Activated T-cell treated with anti-CD3 and anti-CD28 coated beads, Interleukin-2, amount 50 U/mL, for 48 hours (primary cell): Measurements from ENCODE around the gene MLX.
"Not testable (repeated sequence)": the region's sequence is repeated elsewhere in the genome, so short reads cannot be mapped to it uniquely, and the experiment has no call there.

Source experiments
- DNase-seq, 2 experiments: peaks; one replicate each; pipeline ENCODE4 v3.0.0-alpha.2; 2020

Gene MLX

GRCh38 chr17:42555961-42556617 lies 10.8 kb upstream of the MLX start:
- not testable (repeated sequence) for DNase-seq

GRCh38 chr17:42559075-42559474 lies 7.8 kb upstream of the MLX start:
- DNase-seq, result no peak

GRCh38 chr17:42560246-42560645 lies 6.7 kb upstream of the MLX start:
- DNase-seq, result no peak

- peak; percentile 96 for DNase-seq
These were observed 5.0 kb upstream of the MLX start, which contains the start of gene COASY for GRCh38 chr17:42561897-42562387. Gene COASY, plus strand, starts transcription at chr17:42562148. Its CDS starts 475 bp downstream, at chr17:42562623.

DNA sequence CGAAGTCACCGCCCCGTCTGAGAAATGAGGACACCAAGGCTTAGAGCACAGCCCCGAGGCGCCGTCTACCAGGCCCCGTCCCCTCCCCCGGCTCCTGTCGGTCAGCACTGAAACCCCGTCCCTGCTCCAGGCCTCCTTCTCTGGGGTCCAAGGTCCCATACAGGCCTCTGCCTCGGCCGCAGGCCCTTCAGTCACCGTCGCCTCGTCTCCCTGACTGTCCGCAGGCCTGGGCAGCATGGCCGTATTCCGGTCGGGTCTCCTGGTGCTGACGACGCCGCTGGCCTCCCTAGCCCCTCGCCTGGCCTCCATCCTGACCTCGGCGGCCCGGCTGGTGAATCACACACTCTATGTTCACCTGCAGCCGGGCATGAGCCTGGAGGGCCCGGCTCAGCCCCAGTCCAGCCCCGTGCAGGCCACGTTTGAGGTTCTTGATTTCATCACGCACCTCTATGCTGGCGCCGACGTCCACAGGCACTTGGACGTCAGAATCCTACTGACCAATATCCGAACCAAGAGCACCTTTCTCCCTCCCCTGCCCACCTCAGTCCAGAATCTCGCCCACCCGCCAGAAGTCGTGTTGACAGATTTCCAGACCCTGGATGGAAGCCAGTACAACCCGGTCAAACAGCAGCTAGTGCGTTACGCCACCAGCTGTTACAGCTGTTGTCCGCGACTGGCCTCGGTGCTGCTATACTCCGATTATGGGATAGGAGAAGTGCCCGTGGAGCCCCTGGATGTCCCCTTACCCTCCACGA lies 4.3 kb upstream of the MLX start:
- DNase-seq, result peak in 1 of 2 experiments; percentile 46

- no peak for DNase-seq
These were observed 3.8 kb upstream of the MLX start for GRCh38 chr17:42563143-42563509.

DNA sequence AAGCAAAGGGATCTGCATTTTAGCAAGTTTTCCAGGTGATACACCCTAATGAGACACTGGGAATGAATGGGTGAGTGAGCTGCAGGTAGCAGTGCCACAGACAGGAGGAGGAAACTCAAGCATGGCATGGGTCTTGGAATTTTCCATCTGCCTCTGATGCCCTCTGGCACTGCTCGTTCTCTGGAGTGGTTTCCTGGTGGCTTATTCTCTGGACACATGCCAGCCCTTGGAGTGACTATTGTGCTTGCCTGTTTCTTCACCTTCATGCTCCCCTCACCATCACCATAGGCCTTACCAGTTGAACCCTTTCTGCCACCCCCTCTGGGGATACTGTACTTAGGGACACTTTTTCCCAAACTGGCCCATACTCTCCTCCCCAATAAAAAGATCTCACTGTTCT lies 3.4 kb upstream of the MLX start:
- DNase-seq, result no peak

GRCh38 chr17:42563950-42564349 lies 3.0 kb upstream of the MLX start:
- no peak for DNase-seq

DNA sequence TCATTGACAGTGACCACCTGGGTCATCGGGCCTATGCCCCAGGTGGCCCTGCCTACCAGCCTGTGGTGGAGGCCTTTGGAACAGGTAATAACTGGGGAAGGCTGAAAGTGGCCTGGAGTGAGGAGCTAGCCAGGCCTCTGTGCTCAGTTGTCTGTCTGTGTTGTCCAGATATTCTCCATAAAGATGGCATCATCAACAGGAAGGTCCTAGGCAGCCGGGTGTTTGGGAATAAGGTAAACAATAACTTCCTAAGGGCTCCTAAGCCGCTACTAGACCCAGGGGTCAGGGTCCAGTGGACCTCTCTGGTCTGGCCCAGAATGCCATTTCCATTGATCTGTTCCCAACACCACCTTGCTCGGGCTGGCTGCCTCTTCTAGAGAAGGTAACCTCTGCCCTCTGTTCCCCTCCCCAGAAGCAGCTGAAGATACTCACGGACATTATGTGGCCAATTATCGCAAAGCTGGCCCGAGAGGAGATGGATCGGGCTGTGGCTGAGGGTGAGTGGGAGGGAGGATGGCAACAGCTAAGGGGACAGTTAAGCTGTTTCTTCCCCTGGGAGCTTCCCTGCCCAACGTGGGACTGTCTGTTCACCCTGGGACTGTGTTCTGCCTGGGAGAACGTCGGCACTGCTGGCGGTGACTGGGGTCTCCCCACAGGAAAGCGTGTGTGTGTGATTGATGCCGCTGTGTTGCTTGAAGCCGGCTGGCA lies 1.9 kb upstream of the MLX start:
- DNase-seq, result no peak

GRCh38 chr17:42565523-42566214 lies 1.2 kb upstream of the MLX start:
- no peak for DNase-seq

DNA sequence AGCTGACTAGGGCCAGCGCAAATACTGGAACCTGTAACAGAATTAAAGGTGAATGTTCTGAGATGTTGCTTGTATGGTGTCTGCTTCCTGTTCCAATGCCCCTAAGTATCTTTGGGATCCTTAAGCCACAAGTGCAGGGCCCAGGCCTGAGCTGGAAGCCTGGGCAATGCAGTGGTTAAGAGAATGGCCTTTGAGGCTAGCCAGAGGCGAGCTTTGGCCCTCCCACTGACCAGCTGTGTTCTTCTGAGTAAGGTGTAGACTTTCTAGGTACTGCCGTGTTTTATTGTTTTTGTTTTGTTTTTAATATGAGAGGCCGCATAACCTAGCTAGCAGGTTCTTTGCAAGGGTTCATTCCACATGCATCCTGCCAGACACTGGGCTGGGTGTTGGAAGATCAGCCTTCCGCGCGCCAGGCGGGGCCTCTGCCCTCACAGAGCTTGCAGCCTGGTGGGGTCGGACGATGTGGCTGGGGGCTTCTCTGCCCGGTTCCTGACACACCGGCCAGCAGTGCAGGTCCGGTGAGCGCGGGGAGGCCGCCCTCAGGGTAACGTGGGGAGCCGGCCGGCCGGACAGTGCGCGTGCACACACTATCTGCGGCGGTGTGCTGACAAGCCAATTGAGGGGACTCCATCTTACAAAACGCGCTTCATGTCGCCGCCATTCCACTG lies 551 bp upstream of the MLX start:
- no peak for DNase-seq

DNA sequence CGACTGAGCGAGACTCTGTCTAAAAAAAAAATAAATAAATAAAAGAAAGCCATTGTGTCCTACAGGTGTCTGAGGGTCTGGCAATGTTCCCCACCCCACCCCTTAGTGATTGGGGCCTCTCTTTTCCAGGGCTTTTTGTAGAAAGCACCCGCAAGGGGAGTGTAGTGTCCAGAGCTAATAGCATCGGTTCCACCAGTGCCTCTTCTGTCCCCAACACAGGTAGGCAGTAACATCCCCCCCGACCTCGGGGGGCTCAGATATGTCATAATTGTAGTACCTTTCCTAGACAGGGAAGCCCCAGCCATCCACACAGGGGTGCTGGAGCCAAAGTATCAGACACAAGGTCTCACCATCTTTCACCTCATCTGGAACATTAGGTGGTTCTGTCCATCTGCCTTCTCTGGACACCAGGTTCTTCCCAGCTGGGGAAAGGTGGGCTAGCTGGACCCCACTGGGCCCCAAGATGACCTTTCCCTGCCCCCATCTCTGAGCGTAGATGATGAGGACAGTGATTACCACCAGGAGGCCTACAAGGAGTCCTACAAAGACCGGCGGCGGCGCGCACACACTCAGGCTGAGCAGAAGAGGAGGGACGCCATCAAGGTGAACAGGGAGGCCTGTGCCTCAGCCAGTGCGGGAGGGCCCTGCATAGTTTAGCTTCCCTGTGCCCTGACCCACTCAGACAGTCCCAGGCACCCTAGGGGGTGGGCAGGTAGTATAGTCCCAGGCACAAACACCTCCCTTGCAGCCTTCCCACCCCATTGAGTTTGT lies 1.6 kb downstream of the MLX start:
- DNase-seq, result no peak

DNA sequence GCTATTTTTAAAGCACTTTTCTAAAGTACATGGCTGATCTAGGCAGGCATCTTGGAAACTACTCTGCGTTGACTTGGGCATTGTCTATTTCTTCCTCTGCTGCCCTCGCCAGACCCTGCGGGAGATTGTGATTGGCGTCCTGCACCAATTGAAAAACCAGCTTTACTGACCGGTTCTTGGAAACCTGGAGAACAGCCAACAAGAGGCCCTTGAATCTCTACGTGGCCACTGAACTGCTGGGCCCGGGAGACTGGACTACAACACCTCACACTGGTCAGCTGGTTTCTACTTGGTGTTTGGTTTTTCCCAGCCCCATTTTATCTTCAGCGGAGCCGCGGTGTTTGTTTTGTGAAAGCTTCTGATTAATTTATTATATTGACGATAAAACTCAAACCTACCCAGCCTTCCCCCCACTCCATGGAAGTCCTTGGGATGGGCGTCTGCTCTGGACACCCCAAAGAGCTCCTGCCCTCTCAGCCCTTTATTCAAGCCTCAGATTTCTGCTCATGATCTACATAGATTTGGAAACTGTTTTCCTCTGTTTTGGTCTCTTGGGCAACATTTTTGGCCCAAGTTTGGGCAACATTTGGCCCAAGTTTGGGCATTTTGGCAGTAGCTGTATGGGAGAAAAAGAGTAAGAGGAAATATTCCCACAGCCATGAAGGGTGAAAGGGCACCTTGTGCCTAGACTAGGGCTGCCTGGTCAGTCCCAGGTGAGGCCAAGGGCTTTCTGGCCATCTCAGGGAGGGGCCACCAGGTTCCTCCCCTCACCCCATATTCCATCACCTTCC lies 4.7 kb downstream of the MLX start:
- DNase-seq, result no peak

GRCh38 chr17:42573095-42573494 lies 6.2 kb downstream of the MLX start:
- no peak for DNase-seq

DNA sequence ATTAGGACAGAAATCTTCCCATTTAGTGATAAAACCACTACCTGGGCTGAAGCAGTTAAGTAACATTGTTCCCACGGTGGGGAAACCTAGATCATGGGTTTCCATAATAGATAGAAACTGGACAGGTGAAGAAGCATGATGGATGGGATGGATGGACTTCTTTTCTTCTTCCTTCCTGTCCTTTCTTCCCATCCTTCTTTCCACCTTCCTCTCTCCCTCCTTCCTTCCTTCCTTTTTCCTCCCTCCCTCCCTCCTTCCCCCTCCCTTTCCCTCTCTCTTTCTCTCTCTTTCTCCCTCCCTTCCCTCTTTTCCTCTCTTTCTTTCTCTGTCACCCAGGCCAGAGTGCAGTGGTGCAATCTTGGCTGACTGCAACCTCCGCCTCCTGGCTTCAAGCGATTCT lies 7.6 kb downstream of the MLX start:
- DNase-seq, result no peak

DNA sequence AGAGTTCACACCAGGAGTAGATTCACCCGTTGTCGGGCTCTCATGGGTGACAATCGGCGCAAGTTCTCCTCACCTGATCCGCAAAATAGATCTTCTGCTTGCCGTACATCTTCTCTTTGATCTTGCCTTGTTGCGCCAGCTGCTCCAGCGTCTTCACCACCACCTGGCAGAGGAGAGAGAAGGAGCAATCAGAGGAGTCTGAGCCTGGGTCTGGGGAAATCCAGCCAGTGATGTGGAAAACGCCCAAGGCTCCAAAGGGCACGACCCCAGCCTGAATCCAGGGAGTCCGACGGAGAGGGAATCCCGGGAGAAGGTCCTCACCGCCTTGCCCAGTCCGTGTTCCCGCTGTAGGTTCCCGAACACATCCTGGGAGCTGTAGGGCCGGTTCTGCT lies 10.2 kb downstream of the MLX start:
- DNase-seq, result no peak

DNA sequence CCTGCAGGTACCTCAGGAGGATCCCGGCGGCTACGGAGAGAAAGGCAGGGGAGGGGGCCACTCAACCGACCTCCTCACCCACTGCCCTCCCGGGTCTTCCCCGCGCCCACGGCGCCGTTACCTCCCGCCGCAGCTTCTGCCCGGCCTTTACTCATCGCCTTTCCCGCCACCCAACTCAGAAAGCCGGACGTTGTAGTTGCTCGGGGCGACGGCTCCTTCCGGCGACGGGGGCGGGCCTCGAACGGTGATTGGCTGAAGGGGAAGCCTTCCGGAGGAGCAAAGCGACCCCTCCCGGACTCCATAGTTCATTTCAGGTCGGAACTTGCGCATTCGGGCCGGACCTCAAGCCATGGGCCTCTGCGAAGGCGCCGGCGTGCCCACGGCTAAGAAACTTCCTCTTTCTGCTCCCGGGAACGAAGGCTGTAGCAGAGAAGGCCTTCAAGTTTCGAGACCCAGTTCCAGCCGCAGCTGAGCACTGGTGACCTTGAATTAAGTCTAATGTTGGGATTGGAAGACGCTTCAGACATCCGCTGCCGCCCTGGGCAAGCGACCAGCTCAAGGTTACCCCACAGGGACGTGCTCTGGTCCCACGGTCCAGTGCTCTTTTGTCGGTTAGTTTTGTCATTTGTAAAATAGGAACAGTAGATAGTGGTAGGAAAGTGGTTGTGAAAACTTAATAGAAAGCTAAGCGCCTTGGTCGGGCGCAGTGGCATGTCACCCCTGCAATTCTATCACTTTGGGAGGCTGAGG lies 10.8 kb downstream of the MLX start, which contains the start of gene PSMC3IP:
PSMC3IP (minus strand) TSS at position 198 of the 750 bp plus-strand sequence; CDS start at position 155, 43 bp downstream.
- peak; percentile 97 for DNase-seq

DNA sequence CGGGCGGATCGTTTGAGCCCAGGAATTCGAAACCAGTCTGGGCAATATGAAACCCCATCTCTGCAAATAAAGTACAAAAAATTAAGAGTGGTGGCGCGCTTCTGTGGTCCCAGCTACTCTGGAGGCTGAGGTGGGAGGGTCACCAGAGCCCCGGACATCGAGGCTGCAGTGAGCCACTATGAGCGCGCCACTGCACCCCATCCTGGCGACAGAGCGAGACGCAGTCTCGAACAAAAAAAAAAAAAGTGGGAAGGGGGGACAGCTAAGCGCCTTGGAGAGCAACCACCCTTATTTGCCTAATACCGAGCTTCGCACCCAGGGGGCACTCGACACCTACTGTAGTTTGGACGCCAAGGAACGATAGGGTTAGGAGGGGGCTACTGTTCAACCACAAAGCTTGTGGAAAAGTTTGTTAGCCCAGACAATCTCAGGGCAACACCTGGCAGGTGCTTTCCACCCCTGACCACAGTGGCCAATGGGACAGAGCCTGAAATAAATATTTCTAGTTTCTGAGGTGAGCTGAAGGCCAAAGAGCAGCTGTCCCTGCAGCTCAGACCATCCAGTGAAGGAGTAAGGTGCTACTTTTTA lies 11.5 kb downstream of the MLX start:
- peak; percentile 85 to 86 for DNase-seq

DNA sequence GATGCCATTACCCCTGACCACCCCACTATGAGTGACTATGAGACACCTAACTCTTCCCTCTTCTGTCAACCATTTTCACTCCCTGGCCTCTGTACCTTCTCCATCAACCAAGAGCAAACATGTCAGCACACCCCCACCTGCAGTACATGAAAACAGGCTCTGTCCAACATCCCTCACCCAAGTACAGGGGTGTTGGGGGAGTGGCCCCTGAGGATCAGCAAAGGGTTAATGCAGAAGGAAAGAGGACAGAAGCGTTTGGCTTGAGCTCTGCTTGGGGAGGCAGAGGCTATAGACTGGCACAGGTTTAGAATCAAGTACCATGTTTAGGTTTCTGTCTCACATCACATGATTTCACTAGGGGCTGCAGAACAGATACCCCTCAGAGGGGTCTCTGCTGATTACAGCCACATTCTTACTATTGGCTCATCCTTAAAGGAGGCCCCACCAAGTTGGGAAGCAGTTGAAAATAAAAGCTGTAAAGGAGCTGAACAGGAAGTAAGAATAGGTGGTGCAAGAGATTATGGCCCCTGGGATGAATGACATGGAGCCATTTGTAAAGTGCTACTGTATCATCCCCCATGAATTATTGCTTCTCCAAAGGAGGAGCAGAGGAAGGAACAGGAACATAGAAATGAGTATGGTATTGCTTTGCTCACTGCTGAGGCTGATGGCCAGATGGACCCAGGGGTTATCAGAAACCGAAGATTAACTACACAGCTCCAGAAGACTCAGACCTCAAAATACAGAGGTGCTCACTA lies 13.1 kb downstream of the MLX start:
- no peak for DNase-seq
